IPS-18a (cell line): ENCODE results near the gene AXIN2.

ENCODE experiments used
- H3K27ac ChIP-seq: one replicate; pipeline ENCODE4 v1.5.1; 2013; ENCODE audit warnings: low read length
- H3K27me3 ChIP-seq: one replicate; pipeline ENCODE4 v1.6.1; 2013; ENCODE audit warnings: mild to moderate bottlenecking, low read length; ENCODE audit not compliant: control insufficient read depth, insufficient read depth
- H3K36me3 ChIP-seq: one replicate; pipeline ENCODE4 v1.6.1; 2013; ENCODE audit warnings: low read depth, low read length; ENCODE audit not compliant: control insufficient read depth
- H3K4me1 ChIP-seq: one replicate; pipeline ENCODE4 v1.6.1; 2013; ENCODE audit warnings: low read depth, low read length; ENCODE audit not compliant: control insufficient read depth
- H3K4me3 ChIP-seq: one replicate; pipeline ENCODE4 v1.5.1; 2013; ENCODE audit warnings: low read length
- H3K9ac ChIP-seq: one replicate; pipeline ENCODE4 v1.6.1; 2013; ENCODE audit warnings: mild to moderate bottlenecking, low read length, moderate library complexity
- H3K9me3 ChIP-seq: one replicate; pipeline ENCODE4 v1.6.1; 2013; ENCODE audit warnings: low read depth, low read length; ENCODE audit not compliant: control insufficient read depth

The AXIN2 gene

GRCh38 chr17:65539630-65540266, 21.7 kb downstream of the AXIN2 start:
- no peak overlapping the region for H3K27ac ChIP-seq
- no peaks in the 10 kb centered on the region for H3K9me3 ChIP-seq
- H3K27me3 ChIP-seq: no peaks in the 10 kb centered on the region
- H3K4me1 ChIP-seq: peaks cover 19% of the 10 kb centered on the region
- peaks cover 64% of the 10 kb centered on the region for H3K36me3 ChIP-seq
- H3K9ac ChIP-seq: no peak overlapping the region
- H3K4me3 ChIP-seq: no peak overlapping the region

GRCh38 chr17:65538675-65539529, 22.5 kb downstream of the AXIN2 start:
- Histone ChIP-seq H3K9me3 (no peaks in the 10 kb centered on the region), H3K27me3 (no peaks in the 10 kb centered on the region), H3K27ac (no peak overlapping the region), H3K4me1 (peaks cover 19% of the 10 kb centered on the region), H3K9ac (no peak overlapping the region), H3K4me3 (no peak overlapping the region), H3K36me3 (peaks cover 70% of the 10 kb centered on the region)

- H3K27ac ChIP-seq: no peak overlapping the region
These were observed 23.4 kb downstream of the AXIN2 start for GRCh38 chr17:65537845-65538674.

GRCh38 chr17:65537343-65537844, 24.1 kb downstream of the AXIN2 start:
- no peak overlapping the region for H3K9ac ChIP-seq
- no peaks in the 10 kb centered on the region for H3K27me3 ChIP-seq
- H3K4me1 ChIP-seq: peaks cover 25% of the 10 kb centered on the region
- no peak overlapping the region for H3K4me3 ChIP-seq
- H3K27ac ChIP-seq: no peak overlapping the region
- peaks cover 72% of the 10 kb centered on the region for H3K36me3 ChIP-seq
- H3K9me3 ChIP-seq: no peaks in the 10 kb centered on the region

More at GRCh38 chr17:65537845-65538674, 23.4 kb downstream of the AXIN2 start:
- Histone ChIP-seq H3K4me3 (no peak overlapping the region), H3K36me3 (peaks cover 70% of the 10 kb centered on the region), H3K9ac (no peak overlapping the region), H3K9me3 (no peaks in the 10 kb centered on the region), H3K4me1 (peaks cover 19% of the 10 kb centered on the region), H3K27me3 (no peaks in the 10 kb centered on the region)

- Histone ChIP-seq H3K9ac (no peak overlapping the region), H3K9me3 (no peaks in the 10 kb centered on the region), H3K4me1 (peaks cover 32% of the 10 kb centered on the region), H3K27me3 (no peaks in the 10 kb centered on the region), H3K4me3 (no peak overlapping the region), H3K36me3 (peaks cover 79% of the 10 kb centered on the region), H3K27ac (no peak overlapping the region)
These were observed 24.7 kb downstream of the AXIN2 start for GRCh38 chr17:65536573-65537342.

GRCh38 chr17:65535777-65536572, 25.5 kb downstream of the AXIN2 start:
- no peaks in the 10 kb centered on the region for H3K9me3 ChIP-seq
- H3K4me1 ChIP-seq: peaks cover 39% of the 10 kb centered on the region
- H3K36me3 ChIP-seq: peaks cover 74% of the 10 kb centered on the region
- H3K4me3 ChIP-seq: no peak overlapping the region
- no peaks in the 10 kb centered on the region for H3K27me3 ChIP-seq
- no peak overlapping the region for H3K27ac ChIP-seq
- H3K9ac ChIP-seq: no peak overlapping the region

- H3K27ac ChIP-seq: no peak overlapping the region
- peaks cover 35% of the 10 kb centered on the region for H3K4me1 ChIP-seq
- no peak overlapping the region for H3K9ac ChIP-seq
- H3K36me3 ChIP-seq: peaks cover 74% of the 10 kb centered on the region
- no peak overlapping the region for H3K4me3 ChIP-seq
- no peaks in the 10 kb centered on the region for H3K27me3 ChIP-seq
- H3K9me3 ChIP-seq: no peaks in the 10 kb centered on the region
These were observed 27.5 kb downstream of the AXIN2 start for GRCh38 chr17:65533852-65534457.

GRCh38 chr17:65533056-65533745, 28.2 kb downstream of the AXIN2 start:
- H3K27me3 ChIP-seq: no peaks in the 10 kb centered on the region
- no peak overlapping the region for H3K9ac ChIP-seq
- H3K27ac ChIP-seq: no peak overlapping the region
- H3K4me3 ChIP-seq: no peak overlapping the region
- no peaks in the 10 kb centered on the region for H3K9me3 ChIP-seq
- peaks cover 31% of the 10 kb centered on the region for H3K4me1 ChIP-seq
- H3K36me3 ChIP-seq: peaks cover 78% of the 10 kb centered on the region

- Histone ChIP-seq H3K9me3 (no peaks in the 10 kb centered on the region), H3K9ac (no peak overlapping the region), H3K27ac (no peak overlapping the region), H3K36me3 (peaks cover 74% of the 10 kb centered on the region), H3K4me3 (no peak overlapping the region), H3K4me1 (peaks cover 31% of the 10 kb centered on the region), H3K27me3 (no peaks in the 10 kb centered on the region)
These were observed 29.2 kb downstream of the AXIN2 start for GRCh38 chr17:65532101-65532890.
